Activated naive CD4-positive, alpha-beta T cell treated with Interleukin-2 at 50 U/mL for 16 hours (primary cell): Measurements from ENCODE around the gene EMC10.

Experiments
- DNase-seq: peaks from one replicate; pipeline ENCODE4 v3.0.0-alpha.2; 2020

Gene EMC10

GRCh38 chr19:50500060-50500752 lies 23.9 kb downstream of the EMC10 start:
- DNase-seq = no peak

DNA sequence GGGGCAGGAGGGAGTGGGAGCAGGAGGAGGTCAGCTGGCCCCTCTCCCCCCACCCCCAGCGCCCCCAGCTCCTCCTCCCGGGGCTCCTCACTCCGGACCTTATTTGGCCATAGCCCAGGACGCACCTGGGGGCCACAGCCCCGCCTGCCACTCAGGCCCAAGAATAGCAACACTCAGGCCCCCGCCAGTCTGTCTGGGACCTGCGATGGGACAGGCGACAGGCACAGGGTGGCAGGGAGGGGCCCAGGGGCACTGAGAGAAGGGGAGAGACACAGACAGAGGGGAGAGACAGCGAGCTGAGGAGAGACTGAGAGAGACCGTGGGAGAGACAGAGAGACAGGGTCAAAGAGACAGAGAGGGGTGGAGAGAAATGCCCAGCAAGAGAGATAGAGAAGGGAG lies 24.4 kb downstream of the EMC10 start:
- no peak for DNase-seq

DNA sequence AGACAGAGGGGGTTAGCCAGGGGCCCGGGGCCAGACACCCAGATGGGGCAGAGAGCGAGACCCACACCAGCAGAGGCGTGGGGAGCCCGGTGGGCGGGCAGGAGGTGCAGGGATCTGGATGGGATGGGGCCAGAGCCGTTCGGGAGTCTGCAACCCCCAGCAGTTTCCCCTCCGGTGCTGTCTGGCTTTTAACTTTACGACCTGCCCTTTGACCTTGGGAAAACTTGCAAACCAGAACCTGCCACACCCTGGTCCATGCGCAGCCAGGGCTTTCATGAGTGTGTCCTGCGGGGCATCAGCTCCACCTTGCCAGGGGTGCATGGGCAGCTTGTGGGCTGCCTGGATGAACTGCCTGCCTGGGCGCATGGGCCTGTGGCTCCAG lies 24.9 kb downstream of the EMC10 start:
- no peak for DNase-seq

DNA sequence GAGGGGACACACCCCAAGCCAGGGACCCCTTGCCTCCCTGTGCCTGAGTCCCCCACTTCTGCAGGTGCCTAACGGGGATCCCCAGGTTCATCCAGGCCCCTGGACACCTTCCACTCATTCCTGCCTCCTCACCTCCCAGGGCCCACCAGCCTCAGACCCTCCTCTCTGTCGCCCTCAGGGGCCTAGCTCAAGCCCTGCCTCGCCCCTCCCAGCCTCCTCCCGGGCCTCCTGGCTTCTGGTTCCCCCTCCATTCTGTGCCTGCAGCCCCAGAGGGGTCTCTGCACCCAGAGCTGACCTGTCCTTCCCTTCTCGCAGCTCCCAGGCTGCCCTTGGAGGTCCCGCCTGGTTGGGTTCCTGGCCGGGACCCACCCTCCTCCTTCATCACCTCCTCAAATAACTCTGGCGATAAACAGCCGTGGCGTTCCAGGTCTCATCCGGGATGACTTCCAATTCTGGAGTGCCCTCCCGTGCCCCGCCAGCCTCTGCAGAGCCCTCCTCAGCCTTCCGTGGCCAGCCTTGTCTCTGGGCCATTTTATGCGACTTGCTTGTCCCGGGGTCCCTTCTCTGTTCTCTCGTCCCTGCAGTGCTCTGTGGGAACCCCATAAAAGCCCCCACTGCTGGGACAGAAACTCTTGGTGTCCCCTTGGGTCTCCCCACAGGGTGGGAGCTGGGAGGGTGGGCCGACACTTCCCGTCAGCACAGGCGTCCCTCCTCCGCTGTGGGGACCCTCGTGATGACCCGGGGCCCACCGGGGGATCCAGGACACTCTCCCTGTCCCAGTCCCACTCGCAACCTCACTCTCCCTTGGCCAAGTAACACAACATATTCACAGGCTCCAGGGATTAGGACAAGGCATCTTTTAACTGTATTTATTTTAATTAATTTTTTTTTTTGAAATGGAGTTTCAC lies 25.5 kb downstream of the EMC10 start:
- no peak for DNase-seq

DNA sequence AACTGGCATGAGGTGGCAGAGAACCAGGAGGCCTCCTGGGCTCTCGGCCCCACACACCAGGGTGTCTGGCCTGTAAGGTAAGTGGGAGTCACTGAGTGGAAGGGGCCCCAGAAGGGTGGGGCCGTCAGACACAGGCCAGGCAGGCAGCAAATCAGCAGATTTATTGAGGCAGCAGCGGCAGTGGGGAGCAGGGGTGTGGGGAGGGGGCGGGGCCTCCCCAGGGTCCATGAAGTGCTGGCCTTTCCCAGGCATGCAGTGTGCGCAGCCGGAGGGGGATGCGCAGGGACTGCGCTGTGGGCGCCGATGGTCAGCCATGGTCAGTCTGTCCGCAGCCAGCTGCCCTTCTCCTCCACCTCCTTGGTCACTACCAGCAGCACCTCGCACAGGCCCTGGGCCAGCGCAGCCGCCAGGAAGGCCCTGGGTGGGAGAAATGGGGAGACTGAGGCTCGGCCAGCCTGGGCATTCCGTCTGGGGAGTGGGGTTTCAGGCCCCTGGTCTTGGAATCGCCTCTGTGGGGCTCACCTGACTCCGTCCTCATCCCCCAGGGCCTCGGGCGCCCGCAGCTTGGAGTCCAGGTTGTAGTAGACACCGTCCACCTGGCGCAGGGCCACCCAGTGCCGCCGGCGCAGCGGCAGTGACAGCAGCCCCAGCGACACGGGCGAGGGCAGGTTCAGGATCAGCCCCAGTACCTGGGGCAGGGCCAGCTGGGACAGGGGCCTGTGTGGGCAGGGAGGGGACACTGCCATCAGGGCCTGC lies 29.7 kb downstream of the EMC10 start:
- no peak for DNase-seq

GRCh38 chr19:50506700-50507099 lies 30.4 kb downstream of the EMC10 start:
- DNase-seq = no peak

DNA sequence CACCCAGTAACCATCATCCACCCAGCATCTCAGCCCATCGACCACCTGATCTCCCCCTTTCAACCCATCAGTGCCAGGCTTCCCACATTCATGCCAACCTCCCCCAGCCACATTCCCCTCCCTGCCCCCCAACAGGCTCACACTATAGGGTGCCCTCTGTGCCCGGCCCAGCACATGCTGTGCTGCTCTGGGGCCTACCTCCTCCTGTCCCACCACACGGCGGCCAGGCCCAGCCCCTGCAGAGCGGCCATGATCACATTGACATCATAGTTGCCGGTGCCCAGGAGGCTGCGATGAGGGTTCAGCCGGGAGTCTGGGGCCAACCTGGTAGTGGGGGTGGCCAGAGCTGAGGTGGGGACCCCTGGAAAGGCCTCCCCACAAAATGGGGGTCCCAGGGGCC lies 31.1 kb downstream of the EMC10 start:
- DNase-seq = no peak

DNA sequence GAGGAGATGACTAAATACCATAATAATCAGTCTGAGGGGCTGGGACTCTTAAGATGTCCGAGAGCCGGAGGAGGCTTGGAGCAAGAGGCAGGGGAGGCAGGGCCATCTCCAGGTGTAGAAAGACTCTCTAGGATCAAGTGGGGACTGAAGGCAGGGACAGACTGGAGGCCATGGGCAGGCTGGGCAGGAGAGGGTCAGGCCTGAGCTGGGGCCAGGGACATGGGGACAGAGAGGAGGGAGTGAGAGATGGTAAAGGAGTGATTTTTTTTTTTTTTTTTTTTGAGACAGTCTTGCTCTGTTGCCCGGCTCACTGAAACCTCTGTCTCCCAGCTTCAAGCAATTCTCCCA lies 32.5 kb downstream of the EMC10 start:
- no peak for DNase-seq

DNA sequence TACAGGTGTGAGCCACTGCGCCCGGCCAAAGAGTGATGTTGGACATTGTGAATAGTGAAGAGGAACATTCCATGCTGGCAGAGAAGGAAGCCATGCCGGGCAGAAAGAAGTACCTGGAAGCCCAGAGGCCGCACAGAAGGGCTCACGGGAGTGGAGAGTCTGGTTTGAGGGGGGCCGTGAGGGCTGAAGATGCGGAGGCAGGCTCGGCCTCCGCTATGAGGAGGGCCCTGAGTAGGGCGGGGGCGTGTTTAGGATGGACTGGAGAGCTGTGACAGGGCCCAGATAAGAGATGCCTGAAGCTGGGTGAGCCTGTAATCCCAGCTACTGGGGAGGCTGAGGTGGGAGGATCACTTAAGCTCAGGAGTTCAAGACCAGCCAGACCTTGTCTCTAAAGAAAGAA lies 33.1 kb downstream of the EMC10 start:
- DNase-seq = no peak

DNA sequence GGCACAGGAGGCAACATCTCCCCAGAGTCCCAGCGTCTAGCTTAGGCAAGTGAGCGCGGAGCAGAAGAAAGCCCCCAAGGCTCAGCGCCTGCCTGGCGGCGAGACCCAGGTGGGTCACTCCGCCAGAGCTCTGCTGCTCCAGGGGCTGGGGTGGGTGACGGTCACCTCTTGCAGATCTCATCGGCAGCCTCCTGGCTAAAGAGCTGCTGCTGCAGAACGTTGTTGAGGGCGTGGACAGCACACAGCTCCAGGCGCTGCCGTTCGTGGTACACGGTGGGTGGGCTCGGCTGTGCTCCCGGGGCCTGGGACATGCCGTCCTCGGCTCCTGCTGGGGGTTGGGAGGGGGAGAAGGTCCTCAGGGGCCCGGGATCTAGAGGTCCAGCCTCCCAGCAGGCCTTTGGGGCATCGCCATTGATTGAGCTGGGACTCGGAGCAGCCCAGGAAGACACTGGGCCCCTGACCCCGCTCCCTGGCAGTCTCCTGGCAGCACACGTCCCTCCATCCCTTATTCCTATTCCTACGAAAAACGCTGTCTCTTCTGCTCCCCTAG lies 33.9 kb downstream of the EMC10 start:
- DNase-seq = no peak

- DNase-seq = no peak
Measured at GRCh38 chr19:50510700-50511068, 34.4 kb downstream of the EMC10 start.

- DNase-seq = peak; percentile 97
Measured at GRCh38 chr19:50511069-50511822, 34.9 kb downstream of the EMC10 start, which contains the start of gene JOSD2. Gene JOSD2, minus strand, starts transcription at chr19:50511191. Its CDS starts 760 bp downstream, at chr19:50510431.

DNA sequence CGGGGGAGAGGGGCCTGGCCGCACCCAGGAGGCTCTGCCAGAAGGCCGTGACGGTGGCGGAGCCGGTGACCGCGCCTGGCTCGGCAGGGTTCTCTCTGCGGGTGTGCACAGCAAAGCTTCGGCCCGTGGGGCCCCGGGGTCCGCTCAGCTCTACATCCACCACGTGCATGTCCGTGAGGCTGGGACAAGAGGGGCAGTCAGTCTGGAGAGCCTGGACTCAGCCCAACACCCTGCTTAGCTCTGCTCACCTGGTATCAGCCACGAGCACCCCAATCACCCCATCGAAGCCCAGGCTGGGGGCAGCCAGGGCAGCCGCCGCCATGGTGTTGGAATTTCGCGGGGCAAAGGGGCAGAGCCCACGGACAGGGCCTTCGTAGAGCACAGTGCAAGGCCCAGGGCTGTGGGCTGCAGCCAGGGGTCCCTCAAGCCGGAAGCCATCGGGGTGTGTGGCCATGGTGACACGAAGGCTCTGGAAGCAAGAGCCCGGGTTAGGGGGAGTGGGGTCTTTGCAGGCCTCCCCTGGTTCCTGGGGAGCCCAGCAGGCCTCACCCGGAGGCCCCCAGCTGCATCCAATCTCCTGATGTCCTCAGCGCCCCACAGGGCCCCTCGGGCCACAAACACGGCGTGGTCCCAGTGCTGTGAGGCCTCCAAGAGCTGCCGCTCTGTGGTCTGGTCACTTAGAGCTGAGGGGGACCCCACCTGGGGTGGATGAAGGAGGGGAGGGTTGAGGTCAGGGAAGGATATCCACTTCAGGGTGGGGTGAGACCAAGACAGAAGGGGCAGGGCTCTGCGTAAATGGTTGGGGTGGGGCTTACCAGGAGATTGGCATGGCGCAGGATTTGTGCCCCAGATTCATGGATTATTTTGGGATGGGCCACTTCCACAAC lies 36.0 kb downstream of the EMC10 start:
- DNase-seq = no peak

- DNase-seq = no peak
Measured at GRCh38 chr19:50512999-50513745, 36.9 kb downstream of the EMC10 start.

GRCh38 chr19:50513746-50514345 lies 37.5 kb downstream of the EMC10 start, which contains the start of gene ASPDH:
Gene ASPDH, minus strand, starts transcription at chr19:50513913. Its CDS starts 90 bp downstream, at chr19:50513823.
- no peak for DNase-seq

DNA sequence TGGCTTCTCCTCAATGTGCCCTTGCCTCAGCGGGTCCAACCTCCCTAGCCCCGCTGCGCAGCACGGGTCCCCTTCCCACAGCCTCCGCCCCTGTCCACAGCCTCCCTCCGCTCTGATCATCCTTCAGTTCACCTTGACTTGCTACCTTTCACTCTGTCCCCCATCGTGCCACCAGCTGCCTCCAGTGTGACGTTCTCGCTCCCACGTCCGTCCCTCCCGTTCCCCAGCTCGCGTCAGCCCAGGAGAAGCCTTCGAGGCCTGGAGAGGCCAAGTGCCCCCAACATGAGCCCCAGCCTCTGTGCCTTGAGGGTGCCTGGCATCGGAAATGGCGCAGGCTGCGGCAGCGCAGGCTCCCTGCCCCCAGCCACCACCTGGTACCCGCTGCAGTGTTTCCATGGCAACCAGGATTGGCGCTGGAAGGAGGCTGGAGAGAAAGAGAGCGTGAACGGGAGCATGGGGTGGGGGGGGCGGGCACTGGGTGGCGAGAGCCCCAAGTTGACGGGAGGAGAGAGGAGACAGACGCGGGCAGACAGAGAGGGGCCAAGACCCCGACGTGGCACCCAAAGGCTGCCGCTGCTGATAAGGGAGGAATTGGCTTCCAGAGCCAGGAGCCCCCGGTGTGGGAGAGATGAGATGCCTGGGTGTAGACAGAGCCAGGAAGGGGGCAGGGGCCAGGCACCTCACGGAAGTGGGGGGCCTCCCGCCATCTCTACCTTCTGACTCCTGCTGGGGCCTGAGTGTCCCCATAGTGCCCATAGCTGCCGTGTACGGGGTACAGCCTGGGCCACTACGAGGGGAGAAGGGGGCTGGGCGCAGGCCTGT lies 38.2 kb downstream of the EMC10 start:
- no peak for DNase-seq

DNA sequence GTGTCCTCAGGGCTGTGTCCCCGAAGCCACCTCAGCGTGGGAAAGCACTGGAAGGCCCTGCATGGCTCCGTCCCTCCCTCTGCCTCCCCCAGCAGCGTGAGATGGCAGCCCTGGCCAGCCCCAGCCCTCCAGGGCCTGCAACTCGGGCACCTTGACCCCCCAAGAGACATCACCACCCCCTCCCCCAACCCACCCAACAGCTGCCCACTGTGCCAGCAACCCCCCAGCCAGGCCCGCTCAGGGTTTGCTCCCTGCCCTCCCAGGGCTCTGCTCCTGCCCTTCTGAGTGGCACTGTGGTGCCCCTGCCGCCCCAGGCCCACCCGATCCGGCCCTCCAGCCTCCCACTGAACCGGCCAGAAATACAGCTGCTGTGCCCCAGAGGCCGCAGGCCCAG lies 38.9 kb downstream of the EMC10 start:
- no peak for DNase-seq

DNA sequence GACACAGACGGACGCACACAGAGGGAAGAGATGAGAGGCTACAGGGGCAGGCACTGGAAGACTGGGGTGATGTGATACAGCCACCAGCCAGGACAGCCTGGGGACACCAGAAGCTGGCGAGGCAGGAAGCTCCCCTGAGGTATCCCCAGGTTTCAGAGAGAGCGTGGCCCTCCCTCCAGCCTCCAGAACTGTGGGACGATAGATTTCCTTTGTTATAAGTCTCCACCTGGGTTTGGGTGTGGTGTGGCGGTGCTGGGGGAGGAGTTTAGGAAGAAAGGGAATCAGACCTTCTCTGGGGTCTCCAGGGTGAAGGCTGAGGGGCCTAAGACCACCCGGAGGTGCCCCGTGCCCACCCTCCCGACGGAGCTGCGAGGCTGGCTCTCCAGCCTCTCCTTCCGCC lies 40.1 kb downstream of the EMC10 start:
- no peak for DNase-seq

DNA sequence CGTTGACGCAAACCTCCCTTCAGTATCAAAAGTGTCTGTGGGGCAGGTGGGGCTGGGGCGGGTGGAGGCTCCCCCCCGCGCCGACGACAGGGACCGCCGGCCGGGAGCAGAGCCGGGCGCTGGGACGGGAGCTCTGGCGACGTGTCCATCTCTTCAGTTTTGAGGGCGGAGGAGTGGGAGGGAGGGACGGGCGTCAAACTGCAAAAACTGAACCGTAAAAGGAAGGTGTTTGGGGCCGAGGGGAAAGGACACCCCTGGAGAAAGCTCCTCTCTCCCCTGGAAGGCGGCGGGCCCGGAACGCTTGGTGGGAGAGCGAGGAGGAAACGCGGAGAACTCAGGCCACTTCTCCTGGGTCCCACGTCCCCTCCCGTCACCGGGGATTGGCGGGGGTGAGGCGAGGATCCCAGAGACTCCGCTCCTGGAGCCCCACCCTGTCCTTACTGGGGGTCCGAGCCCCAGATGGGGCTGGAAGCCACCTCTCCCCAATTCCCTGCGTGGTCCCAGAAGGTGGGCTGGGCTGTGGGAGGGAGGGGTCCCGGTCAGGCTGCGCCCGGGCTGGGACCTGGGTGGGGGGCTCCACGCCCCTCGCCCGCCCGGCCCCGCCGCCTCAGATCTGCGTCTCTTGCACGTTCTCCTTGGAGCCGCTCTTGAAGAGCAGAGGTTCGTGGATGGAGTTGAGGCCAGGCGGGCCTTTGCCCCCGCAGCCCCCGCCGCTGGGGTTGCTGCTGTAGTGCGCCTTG lies 40.8 kb downstream of the EMC10 start:
- no peak for DNase-seq
